ENCODE results near the gene ZNF813. TPM values are rescaled to one million over a fixed set of nuclear protein-coding genes. Genes with fewer than 3 reads are reported as not detected.
"Not testable (repeated sequence)": the region's sequence is repeated elsewhere in the genome, so short reads cannot be mapped to it uniquely, and the experiment has no call there.

The ZNF813 gene
- total RNA-seq, 1 donor from 2014 or later, result 8.2 TPM

GRCh38 chr19:53503671-53504364 is 36.3 kb downstream of the ZNF813 start:
- H3K4me1 Mint-ChIP-seq; H3K27me3 Mint-ChIP-seq; POLR2A ChIA-PET; H3K9me3 Mint-ChIP-seq; H3K27ac Mint-ChIP-seq; CTCF ChIA-PET; H3K36me3 Mint-ChIP-seq (ENCODE audit: low read depth); ATAC-seq (ENCODE audit: low read depth); DNase-seq; intact Hi-C loops (cut with micrococcal nuclease); H3K4me3 Mint-ChIP-seq: not testable (repeated sequence)

- H3K36me3 Mint-ChIP-seq (ENCODE audit: low read depth); ATAC-seq (ENCODE audit: low read depth); H3K9me3 Mint-ChIP-seq; POLR2A ChIA-PET; intact Hi-C loops (cut with micrococcal nuclease); CTCF ChIA-PET; H3K4me1 Mint-ChIP-seq; DNase-seq; H3K4me3 Mint-ChIP-seq; H3K27ac Mint-ChIP-seq: not testable (repeated sequence)
- H3K27me3 Mint-ChIP-seq, result peaks cover 11% of the 10 kb centered on the region
Observed at GRCh38 chr19:53504365-53504703, 36.8 kb downstream of the ZNF813 start.

- no peak for TF ChIP-seq CTCF (IDR thresholded peaks at IDR 0.05)
- H3K36me3 Mint-ChIP-seq (ENCODE audit: low read depth), result no peaks in the 10 kb centered on the region
- intact Hi-C loops (cut with micrococcal nuclease), result no loop called here
- no peak overlapping the region for H3K4me3 Mint-ChIP-seq
- POLR2A ChIA-PET, result no interaction called here
- H3K27ac Mint-ChIP-seq, result no peak overlapping the region
- no peaks in the 10 kb centered on the region for H3K4me1 Mint-ChIP-seq
- DNase-seq (no peak), ATAC-seq (ENCODE audit: low read depth) (no peak)
- CTCF ChIA-PET, result no interaction called here
- H3K9me3 Mint-ChIP-seq, result peaks cover 5% of the 10 kb centered on the region
- H3K27me3 Mint-ChIP-seq, result peaks cover 11% of the 10 kb centered on the region
Observed at GRCh38 chr19:53504885-53505284, 37.4 kb downstream of the ZNF813 start.

GRCh38 chr19:53506728-53507127 is 39.2 kb downstream of the ZNF813 start:
- CTCF ChIA-PET, result interaction anchor here (2.3 kb wide), 1 partner anchor 81 kb away, joined by 6 read pairs; no protein-coding TSS in a partner anchor
- H3K4me3 Mint-ChIP-seq, result no peak overlapping the region
- no peak for TF ChIP-seq CTCF (IDR thresholded peaks at IDR 0.05)

GRCh38 chr19:53507523-53508442 is 40.2 kb downstream of the ZNF813 start:
- Mint-ChIP-seq H3K9me3 (no peaks in the 10 kb centered on the region), H3K36me3 (ENCODE audit: low read depth) (no peaks in the 10 kb centered on the region), H3K27ac (no peak overlapping the region), H3K4me3 (no peak overlapping the region), H3K4me1 (peaks cover 2% of the 10 kb centered on the region), H3K27me3 (peaks cover 11% of the 10 kb centered on the region)
- intact Hi-C loops (cut with micrococcal nuclease), result no loop called here
- ATAC-seq (ENCODE audit: low read depth), result no peak
- ChIA-PET POLR2A (no interaction called here), CTCF (interaction anchor here (2.3 kb wide), 1 partner anchor 82 kb away, joined by 6 read pairs; no protein-coding TSS in a partner anchor)
- no peak for DNase-seq
- TF ChIP-seq CTCF (IDR thresholded peaks at IDR 0.05), result no peak

More at GRCh38 chr19:53506728-53507127, 39.2 kb downstream of the ZNF813 start:
- DNase-seq (no peak), ATAC-seq (ENCODE audit: low read depth) (no peak)
- POLR2A ChIA-PET, result no interaction called here
- H3K27me3 Mint-ChIP-seq, result peaks cover 11% of the 10 kb centered on the region
- no peaks in the 10 kb centered on the region for H3K36me3 Mint-ChIP-seq (ENCODE audit: low read depth)
- no peak overlapping the region for H3K27ac Mint-ChIP-seq
- peaks cover under 1% of the 10 kb centered on the region for H3K9me3 Mint-ChIP-seq
- intact Hi-C loops (cut with micrococcal nuclease), result no loop called here
- peaks cover under 1% of the 10 kb centered on the region for H3K4me1 Mint-ChIP-seq

- no peak for TF ChIP-seq CTCF (IDR thresholded peaks at IDR 0.05)
- POLR2A ChIA-PET, result interaction anchor here (0.9 kb wide), 1 partner anchor 314 kb away, joined by 4 read pairs; no protein-coding TSS in a partner anchor
- Mint-ChIP-seq H3K27ac (no peak overlapping the region), H3K4me1 (peaks cover 2% of the 10 kb centered on the region), H3K9me3 (no peaks in the 10 kb centered on the region), H3K27me3 (peaks cover 8% of the 10 kb centered on the region), H3K4me3 (no peak overlapping the region), H3K36me3 (ENCODE audit: low read depth) (no peaks in the 10 kb centered on the region)
- ATAC-seq (ENCODE audit: low read depth) (no peak), DNase-seq (no peak)
- intact Hi-C loops (cut with micrococcal nuclease), result no loop called here
- CTCF ChIA-PET, result interaction anchor here (2.4 to 2.6 kb wide), 2 partner anchors 84 to 314 kb away, joined by 9 to 10 read pairs; no protein-coding TSS in a partner anchor
Observed at GRCh38 chr19:53509443-53509842, 41.9 kb downstream of the ZNF813 start.
